ENCODE data around the gene STAT5B. TPM values are rescaled to one million over a fixed set of nuclear protein-coding genes. Genes with fewer than 3 reads are reported as not detected.

STAT5B gene
- total and polyA plus RNA-seq, 9 of the 15 experiments (the other 6 are each of a cell fraction or from before 2014, with no cell fraction given): 20.8 to 176 (median 92.4) TPM

GRCh38 chr17:42274253-42274542 lies 2.0 kb downstream of the STAT5B start:
- peak overlapping the region; percentile 81 for H3K4me3 ChIP-seq
- no peak overlapping the region for H2AFZ ChIP-seq (ENCODE audit: low read depth, low read length)
- ATAC-seq: no peak
- ChIA-PET CTCF (ENCODE audit: low intra/inter-chr PET ratio) (no interaction called here), POLR2A (interaction anchor here (0.6 to 2.5 kb wide), 5 partner anchors 8 to 52 kb away, joined by 3 to 11 read pairs (median 3); no protein-coding TSS in a partner anchor)
- intact Hi-C loops (cut with micrococcal nuclease) (no loop called here), in situ Hi-C loops (cut with MboI) (no loop called here)
- no peak for DNase-seq (ENCODE audit: extremely low read depth in 1 of 4, low spot score in 3 of 4)
- peaks cover 90% of the 10 kb centered on the region for H3K79me2 ChIP-seq (ENCODE audit: control insufficient read depth, insufficient read depth, low read length)
- H3K36me3 ChIP-seq (ENCODE audit: control insufficient read depth, insufficient read depth, low read length): peaks cover 45% of the 10 kb centered on the region
- peak; percentile 75 for TF ChIP-seq ZNF384 (IDR thresholded peaks at IDR 0.05; ENCODE audit: low read depth, low read length)
- TF ChIP-seq HMBOX1 (IDR thresholded peaks at IDR 0.05): 0 out of 2 replicates have a peak, but pooled peaks have one; percentile 8
- TF ChIP-seq ZNF23 (CRISPR knock-in tag; IDR thresholded peaks at IDR 0.05): no peak
- TF ChIP-seq SMAD2 (IDR thresholded peaks at IDR 0.05; ENCODE audit: low read depth, low read length): no peak
- 0 out of 2 replicates have a peak, but pooled peaks have one; percentile 6 for TF ChIP-seq ZFX (CRISPR knock-in tag; IDR thresholded peaks at IDR 0.05)
- TF ChIP-seq CEBPG (CRISPR knock-in tag; IDR thresholded peaks at IDR 0.05): no peak
- TF ChIP-seq CEBPG (tag; conservative IDR thresholded peaks at IDR 0.05 in 1 of 2, IDR thresholded peaks at IDR 0.05 in 1 of 2): 0 out of 4 replicates have a peak, but pooled peaks of 1 of the 2 experiments have one; percentile 3
- peak overlapping the region; percentile 93 for H3K27ac ChIP-seq (ENCODE audit: extremely low read depth, low read depth, low read length)
- no peaks in the 10 kb centered on the region for H4K20me1 ChIP-seq (replicated peaks; ENCODE audit: control insufficient read depth, insufficient read depth, low read length)
- BruUV-seq (replicated peaks): no TSS peak
- H3K4me1 ChIP-seq (replicated peaks in 1 of 2; ENCODE audit: control insufficient read depth in 2 of 2, insufficient read depth in 2 of 2, low read length in 2 of 2): peaks cover 15 to 21% of the 10 kb centered on the region in 2 experiments
- H3K9me3 ChIP-seq (replicated peaks; ENCODE audit: control insufficient read depth, insufficient read depth, low read depth, low read length): no peaks in the 10 kb centered on the region
- no peaks in the 10 kb centered on the region for H3K9me1 ChIP-seq (ENCODE audit: control insufficient read depth, insufficient read depth, low read length)
- H3K4me2 ChIP-seq (ENCODE audit: insufficient read depth, low read length): peak overlapping the region; percentile 95
- WGBS (ENCODE audit: insufficient coverage, low coverage, missing lambda C conversion rate): 2% methylated on average over 3 of the region's 3 CpGs
- peak overlapping the region in 1 of 2 experiments; percentile 84; a peak in 3 of 4 replicates for H3K9ac ChIP-seq (ENCODE audit: insufficient read depth in 1 of 2, low read depth in 2 of 2, low read length in 2 of 2)
- FAIRE-seq: no peak
- no peaks in the 10 kb centered on the region for H3K27me3 ChIP-seq (ENCODE audit: control insufficient read depth in 2 of 2, insufficient read depth in 2 of 2, low read length in 2 of 2)

Measured in K562 (cell line).